Upper lobe of left lung (tissue), 4 donors: ENCODE results near the gene ZBTB46.

Source experiments
- CTCF ChIP-seq, 6 experiments: fragments of 450-650 bp in 4 of 6; fragments of 200-600 bp in 2 of 6; sonication (generic) in 2 of 6; IDR thresholded peaks; one replicate each; pipeline ENCODE4 v1.5.1; 2016 to 2019; ENCODE audit warnings: antibody characterized with exemption in 6 of 6
- EP300 ChIP-seq, 4 donors: sonication (generic); formaldehyde crosslinking; IDR thresholded peaks; one replicate each; pipeline ENCODE4 v1.5.1; 2017; ENCODE audit warnings: antibody characterized with exemption in 4 of 4, control low read depth in 2 of 4
- POLR2A ChIP-seq, 4 donors: fragments of 450-650 bp; IDR thresholded peaks; one replicate each; pipeline ENCODE4 v1.5.1; 2016 to 2017; ENCODE audit warnings: antibody characterized with exemption in 4 of 4, mild to moderate bottlenecking in 2 of 4
- POLR2AphosphoS5 ChIP-seq, 2 donors: sonication (generic); formaldehyde crosslinking; IDR thresholded peaks; one replicate each; pipeline ENCODE4 v1.5.1; 2017; ENCODE audit warnings: antibody characterized with exemption in 2 of 2

- TF ChIP-seq CTCF (IDR thresholded peaks at IDR 0.05) (no peak), POLR2A (IDR thresholded peaks at IDR 0.05) (no peak), POLR2AphosphoS5 (IDR thresholded peaks at IDR 0.05) (no peak), EP300 (IDR thresholded peaks at IDR 0.05) (no peak)
Measured at GRCh38 chr20:63769891-63770474, 61.1 kb downstream of the ZBTB46 start.
